CD14-positive monocyte (primary cell): ENCODE data around the gene LAT. TPM values are rescaled to one million over a fixed set of nuclear protein-coding genes. Genes with fewer than 3 reads are reported as not detected.
A peak's percentile ranks its signal among the peaks of the same experiment; 100 is the strongest.
"Not testable (repeated sequence)": the region's sequence is repeated elsewhere in the genome, so short reads cannot be mapped to it uniquely, and the experiment has no call there.

Experiments
- DNase-seq, 3 donors: peaks; one replicate each; pipeline ENCODE4 v3.0.0-alpha.2; 2011 to 2022
- H2AFZ ChIP-seq: 2 replicates; pipeline ENCODE4 v1.6.0; 2012; ENCODE audit warnings: mild to moderate bottlenecking, low read depth, low read length, inconsistent platforms; ENCODE audit not compliant: insufficient read depth, poor library complexity, severe bottlenecking
- H3K27ac ChIP-seq, 2 donors: 1 replicate in 1 of 2; 2 replicates in 1 of 2; pipeline ENCODE4 v1.5.1; 2012 to 2013; ENCODE audit warnings: low read length in 2 of 2, control low read depth in 1 of 2, inconsistent platforms in 1 of 2, low read depth in 1 of 2, mild to moderate bottlenecking in 1 of 2
- H3K27me3 ChIP-seq, 2 donors: one replicate each; pipeline versions ENCODE4 v1.6.0 to v1.6.1; 2011 to 2013; ENCODE audit warnings: low read length in 2 of 2; ENCODE audit not compliant: control insufficient read depth in 2 of 2, insufficient read depth in 2 of 2
- H3K36me3 ChIP-seq, 2 donors: replicated peaks in 1 of 2; 1 replicate in 1 of 2; 2 replicates in 1 of 2; pipeline versions ENCODE4 v1.5.1 to v1.6.1; 2012 to 2013; ENCODE audit warnings: low read length in 2 of 2, control low read depth in 1 of 2, inconsistent platforms in 1 of 2, mild to moderate bottlenecking in 1 of 2; ENCODE audit not compliant: insufficient read depth in 2 of 2, control insufficient read depth in 1 of 2
- H3K4me1 ChIP-seq, 2 donors: 1 replicate in 1 of 2; 2 replicates in 1 of 2; pipeline versions ENCODE4 v1.5.1 to v1.6.1; 2012 to 2013; ENCODE audit warnings: low read length in 2 of 2, control low read depth in 1 of 2, inconsistent platforms in 1 of 2, mild to moderate bottlenecking in 1 of 2, moderate library complexity in 1 of 2; ENCODE audit not compliant: insufficient read depth in 2 of 2, control insufficient read depth in 1 of 2
- H3K4me2 ChIP-seq: replicated peaks from 2 replicates; pipeline ENCODE3; 2012; ENCODE audit warnings: low read length, moderate library complexity, mild to moderate bottlenecking; ENCODE audit not compliant: poor library complexity, severe bottlenecking; ENCODE audit errors: extremely low read depth
- H3K4me3 ChIP-seq, 3 experiments: fragments of 200-600 bp in 1 of 3; sonication (generic) in 1 of 3; replicated peaks in 1 of 3; 1 replicate in 2 of 3; 2 replicates in 1 of 3; pipeline ENCODE4 v1.5.1; 2011 to 2013; ENCODE audit warnings: low read length in 3 of 3, mild to moderate bottlenecking in 3 of 3, control low read depth in 2 of 3, low read depth in 2 of 3, inconsistent platforms in 1 of 3, moderate library complexity in 1 of 3
- H3K79me2 ChIP-seq: 2 replicates; pipeline ENCODE4 v1.6.0; 2012; ENCODE audit warnings: mild to moderate bottlenecking, control low read depth, inconsistent platforms, low read length, moderate library complexity; ENCODE audit not compliant: insufficient read depth
- H3K9ac ChIP-seq: 2 replicates; pipeline ENCODE4 v1.6.0; 2017; ENCODE audit warnings: low read length, mild to moderate bottlenecking; ENCODE audit not compliant: insufficient read depth, poor library complexity, severe bottlenecking
- H3K9me3 ChIP-seq, 2 donors: replicated peaks in 1 of 2; 1 replicate in 1 of 2; 2 replicates in 1 of 2; pipeline versions ENCODE4 v1.5.1 to v1.6.1; 2012 to 2013; ENCODE audit warnings: low read length in 2 of 2, control low read depth in 1 of 2; ENCODE audit not compliant: control insufficient read depth in 1 of 2, insufficient read depth in 1 of 2
- H4K20me1 ChIP-seq: 2 replicates; pipeline ENCODE4 v1.6.0; 2012; ENCODE audit warnings: mild to moderate bottlenecking, low read length, control low read depth, moderate library complexity; ENCODE audit not compliant: insufficient read depth
- H3K27ac Mint-ChIP-seq, 7 donors: one replicate each; pipeline ENCODE4 v1.8.0; 2020; ENCODE audit warnings: mild to moderate bottlenecking in 7 of 7, mixed read lengths in 7 of 7, moderate library complexity in 6 of 7, inconsistent platforms in 2 of 7
- H3K27me3 Mint-ChIP-seq, 3 donors: one replicate each; pipeline ENCODE4 v1.8.0; 2021 to 2022; ENCODE audit warnings: low read depth in 3 of 3, mild to moderate bottlenecking in 3 of 3, mixed read lengths in 3 of 3, moderate library complexity in 3 of 3, inconsistent platforms in 1 of 3
- H3K36me3 Mint-ChIP-seq, 2 donors: one replicate each; pipeline ENCODE4 v1.8.0; 2020; ENCODE audit warnings: mixed read lengths in 2 of 2, inconsistent platforms in 1 of 2, mild to moderate bottlenecking in 1 of 2
- H3K4me1 Mint-ChIP-seq: one replicate; pipeline ENCODE4 v1.8.0; 2020; ENCODE audit warnings: mild to moderate bottlenecking, mixed read lengths
- H3K4me3 Mint-ChIP-seq, 2 donors: one replicate each; pipeline ENCODE4 v1.8.0; 2020; ENCODE audit warnings: mild to moderate bottlenecking in 2 of 2, mixed read lengths in 2 of 2, moderate library complexity in 1 of 2
- H3K9me3 Mint-ChIP-seq, 7 donors: one replicate each; pipeline ENCODE4 v1.8.0; 2020 to 2022; ENCODE audit warnings: mixed read lengths in 7 of 7, mild to moderate bottlenecking in 6 of 7, moderate library complexity in 6 of 7, inconsistent platforms in 2 of 7
- WGBS: methylation state at CpG from one replicate; pipeline ENCODE4 v1.1.5; 2013; ENCODE audit warnings: missing lambda C conversion rate; ENCODE audit not compliant: insufficient coverage; 5-methylcytosine and 5-hydroxymethylcytosine counted together
- intact Hi-C, 2 donors: fragments of 100-400 bp; cut with micrococcal nuclease; formaldehyde crosslinking; loops; one replicate each; pipeline versions ENCODE4 v1.15.0 to v1.15.1; 2023
- polyA plus RNA-seq, 3 donors: library from polyadenylated mRNA; depleted of rRNA in 1 of 3; unstranded in 2 of 3; stranded (reverse) in 1 of 3; fragments of 300-500 nt in 2 of 3; fragments of >200 nt in 1 of 3; fragmentation: Illumina TruSeq in 2 of 3; gene quantifications; 1 replicate in 2 of 3; 2 replicates in 1 of 3; pipeline ENCODE4 v1.2.3, GENCODE V29; 2012 to 2021
- TF ChIP-seq, protein P1 (sequence below): fragments of 200-600 bp; IDR thresholded peaks from one replicate; pipeline ENCODE4 v1.8.0; 2022; ENCODE audit warnings: antibody characterized with exemption, mild to moderate bottlenecking

Gene LAT
- polyA plus RNA-seq, 3 donors, result 1.5 to 25.2 (median 1.9) TPM

DNA sequence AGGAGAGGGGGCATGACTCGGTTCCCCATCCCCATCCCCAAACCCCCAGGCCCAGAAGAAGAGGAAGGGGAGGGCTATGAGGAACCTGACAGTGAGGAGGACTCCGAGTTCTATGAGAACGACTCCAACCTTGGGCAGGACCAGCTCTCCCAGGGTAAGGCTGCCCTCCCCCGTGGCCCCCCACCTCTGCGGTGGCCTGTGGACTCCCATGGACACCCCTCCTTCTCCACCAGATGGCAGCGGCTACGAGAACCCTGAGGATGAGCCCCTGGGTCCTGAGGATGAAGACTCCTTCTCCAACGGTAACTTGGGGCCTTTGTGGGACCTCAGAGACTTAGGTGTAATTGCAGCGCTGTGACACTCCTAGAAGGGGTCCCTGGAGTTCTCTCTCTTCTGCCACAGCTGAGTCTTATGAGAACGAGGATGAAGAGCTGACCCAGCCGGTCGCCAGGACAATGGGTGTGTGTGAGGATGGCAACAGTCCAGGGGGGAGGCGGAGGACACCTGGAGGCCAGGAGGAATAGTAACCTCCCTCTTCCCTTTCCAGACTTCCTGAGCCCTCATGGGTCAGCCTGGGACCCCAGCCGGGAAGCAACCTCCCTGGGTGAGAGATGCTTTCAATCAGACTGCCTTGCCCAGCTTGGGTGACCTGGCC lies 47.5 kb upstream of the LAT start:
- Histone ChIP-seq H3K4me1 (peaks cover 15 to 18% of the 10 kb centered on the region in 2 donors), H3K36me3 (no peaks in the 10 kb centered on the region), H4K20me1 (no peaks in the 10 kb centered on the region), H3K4me2 (peak overlapping the region; percentile 72), H2AFZ (peak overlapping the region; percentile 79), H3K4me3 (peak overlapping the region in 1 of 3 experiments; percentile 70), H3K79me2 (no peaks in the 10 kb centered on the region), H3K27ac (peak overlapping the region in 1 of 2 donors; percentile 55), H3K27me3 (no peaks in the 10 kb centered on the region), H3K9ac (peak overlapping the region; percentile 58), H3K9me3 (no peaks in the 10 kb centered on the region)
- intact Hi-C loops, result no loop called here
- H3K4me1 Mint-ChIP-seq, result peaks cover 18% of the 10 kb centered on the region
- H3K27me3 Mint-ChIP-seq, result peaks cover 0 to 5% (median 1%) of the 10 kb centered on the region in 3 donors
- DNase-seq, result no peak
- WGBS, result 86% methylated on average over 7 of the region's 14 CpGs
- TF ChIP-seq, protein P1, sequence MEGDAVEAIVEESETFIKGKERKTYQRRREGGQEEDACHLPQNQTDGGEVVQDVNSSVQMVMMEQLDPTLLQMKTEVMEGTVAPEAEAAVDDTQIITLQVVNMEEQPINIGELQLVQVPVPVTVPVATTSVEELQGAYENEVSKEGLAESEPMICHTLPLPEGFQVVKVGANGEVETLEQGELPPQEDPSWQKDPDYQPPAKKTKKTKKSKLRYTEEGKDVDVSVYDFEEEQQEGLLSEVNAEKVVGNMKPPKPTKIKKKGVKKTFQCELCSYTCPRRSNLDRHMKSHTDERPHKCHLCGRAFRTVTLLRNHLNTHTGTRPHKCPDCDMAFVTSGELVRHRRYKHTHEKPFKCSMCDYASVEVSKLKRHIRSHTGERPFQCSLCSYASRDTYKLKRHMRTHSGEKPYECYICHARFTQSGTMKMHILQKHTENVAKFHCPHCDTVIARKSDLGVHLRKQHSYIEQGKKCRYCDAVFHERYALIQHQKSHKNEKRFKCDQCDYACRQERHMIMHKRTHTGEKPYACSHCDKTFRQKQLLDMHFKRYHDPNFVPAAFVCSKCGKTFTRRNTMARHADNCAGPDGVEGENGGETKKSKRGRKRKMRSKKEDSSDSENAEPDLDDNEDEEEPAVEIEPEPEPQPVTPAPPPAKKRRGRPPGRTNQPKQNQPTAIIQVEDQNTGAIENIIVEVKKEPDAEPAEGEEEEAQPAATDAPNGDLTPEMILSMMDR, result no peak
- peaks cover 0 to 5% (median 0%) of the 10 kb centered on the region in 7 donors for H3K9me3 Mint-ChIP-seq
- peak overlapping the region in 3 of 7 donors; percentile 21 to 73 (median 42) for H3K27ac Mint-ChIP-seq
- H3K4me3 Mint-ChIP-seq, result peak overlapping the region in 1 of 2 donors; percentile 16
- H3K36me3 Mint-ChIP-seq, result no peaks in the 10 kb centered on the region

DNA sequence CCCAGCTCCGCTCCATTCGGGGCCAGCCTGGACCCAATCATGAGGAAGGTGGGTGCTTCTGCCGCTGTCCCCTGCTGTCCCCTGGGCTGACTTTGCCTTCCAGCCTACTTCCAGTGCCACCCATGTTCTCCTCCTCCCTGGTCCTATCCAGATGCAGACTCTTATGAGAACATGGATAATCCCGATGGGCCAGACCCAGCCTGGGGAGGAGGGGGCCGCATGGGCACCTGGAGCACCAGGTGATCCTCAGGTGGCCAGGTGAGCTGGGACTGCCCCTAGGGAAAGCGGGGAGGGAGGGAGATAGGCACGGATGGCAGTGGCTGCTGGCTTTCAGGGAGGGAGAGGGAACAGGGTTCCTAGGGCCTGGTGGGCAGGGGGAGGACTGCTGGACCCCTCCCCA lies 46.1 kb upstream of the LAT start:
- Histone ChIP-seq H3K9ac (no peak overlapping the region), H3K9me3 (no peaks in the 10 kb centered on the region), H4K20me1 (no peaks in the 10 kb centered on the region), H3K36me3 (no peaks in the 10 kb centered on the region), H3K27me3 (no peaks in the 10 kb centered on the region), H2AFZ (no peak overlapping the region), H3K4me2 (no peak overlapping the region), H3K4me1 (peaks cover 15 to 18% of the 10 kb centered on the region in 2 donors), H3K79me2 (no peaks in the 10 kb centered on the region), H3K27ac (no peak overlapping the region), H3K4me3 (no peak overlapping the region)
- Mint-ChIP-seq H3K4me3 (no peak overlapping the region), H3K4me1 (peaks cover 18% of the 10 kb centered on the region), H3K36me3 (no peaks in the 10 kb centered on the region), H3K27me3 (peaks cover 0 to 5% (median 1%) of the 10 kb centered on the region in 3 donors), H3K27ac (peak overlapping the region in 1 of 7 donors; percentile 55), H3K9me3 (peaks cover 0 to 5% (median 0%) of the 10 kb centered on the region in 7 donors)
- no peak for DNase-seq
- WGBS, result 100% methylated on average over 3 of the region's 7 CpGs
- TF ChIP-seq, protein P1, result no peak
- intact Hi-C loops, result no loop called here

DNA sequence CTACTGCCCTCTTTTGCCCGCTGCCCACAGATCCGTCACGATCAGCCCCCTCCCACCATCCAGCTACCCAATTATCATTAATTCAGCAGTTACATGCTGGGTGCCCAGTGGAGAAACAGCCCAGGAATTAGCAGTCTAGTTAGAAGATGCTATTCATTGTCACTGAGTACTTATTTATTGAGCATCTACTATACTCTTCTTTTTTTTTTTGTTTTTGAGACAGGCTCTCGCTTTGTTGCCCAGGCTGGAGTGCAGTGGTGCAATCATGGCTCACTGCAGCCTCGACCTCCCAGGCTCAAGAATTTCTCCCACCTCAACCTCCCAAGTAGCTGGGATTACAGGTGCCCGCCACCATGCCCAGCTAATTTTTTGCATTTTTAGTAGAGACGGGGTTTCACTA lies 45.0 kb upstream of the LAT start:
- not testable (repeated sequence) for H3K4me3 Mint-ChIP-seq

More for the DNA sequence above, 45.0 kb upstream of the LAT start:
- DNase-seq, H3K27ac Mint-ChIP-seq, H3K27me3 ChIP-seq, H3K27ac ChIP-seq, H3K9me3 ChIP-seq, H3K9ac ChIP-seq, H2AFZ ChIP-seq, H3K36me3 Mint-ChIP-seq, H3K9me3 Mint-ChIP-seq, H3K36me3 ChIP-seq, H3K27me3 Mint-ChIP-seq, H3K4me3 ChIP-seq, intact Hi-C loops, H4K20me1 ChIP-seq, H3K79me2 ChIP-seq, H3K4me2 ChIP-seq: not testable (repeated sequence)
- peaks cover 15 to 18% of the 10 kb centered on the region in 2 donors for H3K4me1 ChIP-seq
- WGBS, result 98% methylated on average over 5 of the region's 7 CpGs
- peaks cover 18% of the 10 kb centered on the region for H3K4me1 Mint-ChIP-seq
